GM21576 (cell line): ENCODE results near the gene KCNQ5.
"Not testable (repeated sequence)": the region's sequence is repeated elsewhere in the genome, so short reads cannot be mapped to it uniquely, and the experiment has no call there.

Experiments
- ATAC-seq: cut with Tn5 transposase; IDR thresholded peaks from one replicate; pipeline ENCODE4 v1.9.1; 2021; ENCODE audit warnings: mild to moderate bottlenecking, moderate library complexity; ENCODE audit not compliant: unreplicated experiment

The KCNQ5 gene

GRCh38 chr6:72984189-72984831 lies 362.4 kb downstream of the KCNQ5 start:
- ATAC-seq: not testable (repeated sequence)

- ATAC-seq: no peak
Observed at GRCh38 chr6:72984981-72985665, 363.3 kb downstream of the KCNQ5 start.

DNA sequence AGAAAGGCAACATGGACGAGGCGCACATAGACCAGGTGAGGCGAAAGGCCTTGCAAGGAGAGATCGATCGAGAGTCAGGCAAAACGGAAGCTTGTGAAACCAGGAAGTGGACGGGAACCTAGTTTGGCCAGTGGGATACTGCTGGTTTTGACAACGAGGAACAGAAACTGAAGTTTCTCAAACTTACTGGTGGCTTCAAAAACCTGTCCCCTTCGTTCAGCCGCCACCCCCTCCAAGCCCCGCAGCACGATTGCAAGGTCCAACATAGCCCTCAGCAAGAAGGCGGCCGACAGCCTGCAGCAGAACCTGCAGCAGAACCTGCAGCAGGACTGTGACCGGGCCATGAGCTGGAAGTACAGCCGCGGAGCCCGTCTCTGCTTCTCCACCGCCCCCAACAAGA lies 365.4 kb downstream of the KCNQ5 start:
- no peak for ATAC-seq

- no peak for ATAC-seq
Observed at GRCh38 chr6:72999995-73000394, 378.1 kb downstream of the KCNQ5 start.

DNA sequence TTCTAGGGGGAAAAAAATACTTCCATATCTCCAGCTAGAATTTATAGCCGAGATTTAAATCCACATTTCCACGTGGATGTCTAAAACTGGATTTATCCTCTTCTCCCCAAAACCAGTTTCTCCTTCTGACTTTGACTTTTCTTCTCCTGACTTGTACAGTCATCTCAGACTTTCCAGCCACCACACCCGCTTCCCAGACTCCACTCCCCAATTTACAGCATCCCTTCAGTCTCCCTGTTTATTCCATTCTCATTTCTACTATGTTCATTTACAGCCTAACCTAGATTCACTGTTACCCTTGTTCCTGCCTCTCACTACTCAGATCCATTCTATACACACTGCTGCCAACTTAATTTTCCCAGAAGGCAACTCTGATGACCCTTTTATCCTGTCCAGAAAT lies 378.6 kb downstream of the KCNQ5 start:
- no peak for ATAC-seq

GRCh38 chr6:73002588-73002987 lies 380.7 kb downstream of the KCNQ5 start:
- ATAC-seq: no peak

GRCh38 chr6:73003302-73003701 lies 381.4 kb downstream of the KCNQ5 start:
- no peak for ATAC-seq

DNA sequence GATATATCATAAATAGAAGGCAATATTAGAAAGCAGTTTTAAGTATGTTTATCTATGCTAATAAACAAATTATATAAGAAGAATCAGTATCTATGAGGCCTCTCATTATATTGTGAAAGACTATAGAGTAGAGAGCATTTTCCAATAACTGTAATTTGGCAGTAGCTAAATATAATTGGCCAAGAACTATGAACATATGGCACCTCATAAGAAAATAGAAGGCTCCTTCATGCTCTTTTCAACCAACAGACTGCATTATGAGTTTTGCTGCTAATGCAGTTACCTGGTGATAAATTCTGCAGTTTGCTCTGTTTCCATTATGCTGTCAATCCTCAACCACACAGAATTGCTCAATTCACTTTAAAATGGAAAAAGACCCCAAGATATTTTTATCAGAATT lies 382.4 kb downstream of the KCNQ5 start:
- no peak for ATAC-seq

DNA sequence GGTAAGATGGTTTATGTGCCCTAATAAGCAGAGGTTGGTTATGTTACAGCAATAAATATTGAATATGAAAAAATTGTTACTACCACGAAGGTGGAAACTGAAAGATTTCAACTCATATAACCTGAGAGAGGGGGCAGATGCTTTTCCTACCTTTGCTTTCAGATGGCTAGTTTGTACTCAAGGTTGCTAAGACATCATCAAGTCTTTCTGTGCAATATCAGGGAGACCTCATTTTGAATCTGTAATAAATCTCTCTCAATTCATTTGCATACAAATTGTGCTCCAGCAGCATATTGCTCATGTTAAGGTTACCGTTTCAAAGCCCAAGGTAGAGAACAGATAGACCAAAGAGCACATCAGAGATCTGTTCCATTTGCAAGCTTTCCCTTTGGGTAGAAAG lies 383.0 kb downstream of the KCNQ5 start:
- ATAC-seq: no peak

DNA sequence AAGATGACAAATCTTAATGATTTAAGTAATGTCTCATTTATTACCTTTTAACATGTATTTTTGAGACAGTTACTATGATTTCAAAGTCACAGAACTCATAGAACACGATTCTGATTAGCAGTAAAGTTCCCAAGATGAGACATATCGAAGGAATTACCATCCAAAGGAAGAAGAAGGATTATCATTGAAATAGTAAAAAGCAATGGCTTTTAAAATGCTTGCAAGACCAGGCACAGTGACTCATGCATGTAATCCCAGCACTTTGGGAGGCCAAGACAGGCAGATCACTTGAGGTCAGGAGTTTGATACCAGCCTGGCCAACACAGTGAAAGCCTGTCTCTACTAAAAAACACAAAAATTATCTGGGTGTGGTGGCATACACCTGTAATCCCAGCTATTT lies 384.3 kb downstream of the KCNQ5 start:
- no peak for ATAC-seq

- ATAC-seq: no peak
Observed at GRCh38 chr6:73011945-73012344, 390.1 kb downstream of the KCNQ5 start.

GRCh38 chr6:73017476-73017875 lies 395.6 kb downstream of the KCNQ5 start:
- ATAC-seq: no peak

DNA sequence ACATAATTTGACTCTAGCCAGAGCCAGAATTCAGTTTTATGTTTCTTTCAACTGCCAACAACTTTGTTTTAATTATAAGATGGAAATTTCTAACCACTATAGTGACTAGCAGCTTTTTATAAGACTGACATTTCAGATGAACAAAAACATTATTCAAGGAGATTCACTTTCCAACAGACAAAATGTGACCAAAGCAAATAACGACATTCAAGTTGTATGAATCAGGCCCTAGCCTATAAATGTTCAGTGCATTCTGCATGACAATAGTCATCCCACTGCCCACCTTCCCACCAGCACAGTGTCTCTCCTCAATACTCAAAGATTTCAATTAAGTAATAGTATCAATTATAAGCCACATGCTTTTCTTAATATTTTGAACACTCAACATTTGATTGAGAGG lies 402.7 kb downstream of the KCNQ5 start:
- no peak for ATAC-seq

DNA sequence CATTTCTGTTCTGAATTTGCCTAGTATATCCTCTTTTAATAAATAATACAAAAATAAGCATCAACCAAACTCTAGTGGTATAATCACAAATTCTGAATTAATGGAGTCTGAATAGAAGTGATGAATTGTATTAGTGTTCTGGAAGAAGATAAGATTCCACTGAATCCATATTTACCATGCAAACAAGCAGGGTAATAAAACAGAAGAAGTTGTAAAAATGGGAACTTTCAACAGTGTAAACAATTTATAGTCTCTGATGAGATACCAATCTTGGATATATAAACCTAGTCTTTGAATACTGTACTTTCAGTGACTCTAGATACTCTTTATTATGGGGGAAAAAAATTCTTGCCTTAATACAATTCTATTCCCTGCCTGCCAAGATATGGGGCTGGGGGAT lies 405.8 kb downstream of the KCNQ5 start:
- no peak for ATAC-seq

GRCh38 chr6:73028124-73028766 lies 406.4 kb downstream of the KCNQ5 start:
- no peak for ATAC-seq

DNA sequence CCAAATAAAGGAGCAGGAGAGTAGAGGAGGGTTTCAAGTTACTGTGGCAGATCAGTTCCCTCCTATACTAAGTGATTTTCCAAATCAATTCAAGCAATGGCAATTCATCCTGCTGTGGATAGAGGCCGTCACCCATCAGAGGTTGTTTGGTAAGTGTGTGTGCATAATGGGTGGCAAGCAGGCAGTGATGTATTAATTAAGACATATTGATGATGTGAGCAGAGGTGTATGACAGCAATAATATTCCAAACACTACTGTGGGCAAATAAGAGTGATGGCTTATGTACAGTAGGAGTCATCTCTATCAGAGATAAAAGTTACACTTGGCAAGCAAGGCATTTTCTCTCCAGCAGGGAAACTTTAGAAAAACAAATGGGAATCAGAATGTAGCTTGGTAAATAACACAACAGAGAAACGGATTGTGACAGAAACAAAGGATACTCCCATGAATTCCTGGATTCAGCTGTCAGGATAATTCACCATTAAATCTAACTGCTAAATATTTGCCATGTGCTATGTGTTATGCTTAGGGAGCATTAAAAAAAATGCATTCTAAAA lies 407.1 kb downstream of the KCNQ5 start:
- no peak for ATAC-seq

GRCh38 chr6:73030257-73030656 lies 408.4 kb downstream of the KCNQ5 start:
- ATAC-seq: peak; percentile 89

GRCh38 chr6:73030791-73031782 lies 409.2 kb downstream of the KCNQ5 start:
- peak; percentile 13 for ATAC-seq

DNA sequence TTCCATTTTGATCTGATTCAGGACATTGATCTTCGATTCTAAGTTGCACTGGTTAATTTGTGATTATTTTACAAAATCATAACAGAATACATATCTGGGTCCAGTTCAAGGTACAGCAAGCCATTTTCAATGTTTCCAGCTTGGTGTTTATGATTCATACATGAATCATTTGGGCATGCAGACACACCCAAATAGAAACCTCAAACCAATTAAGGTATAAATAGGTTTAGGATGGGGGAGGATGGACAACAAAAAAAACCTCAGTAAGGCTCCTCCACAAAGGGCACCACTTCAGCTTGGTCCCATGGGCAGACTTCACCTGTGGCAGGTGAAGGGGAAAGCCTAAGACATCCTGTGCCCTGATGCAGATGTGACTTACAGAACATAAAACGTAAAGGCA lies 410.7 kb downstream of the KCNQ5 start:
- no peak for ATAC-seq

GRCh38 chr6:73036689-73037088 lies 414.8 kb downstream of the KCNQ5 start:
- no peak for ATAC-seq

GRCh38 chr6:73041051-73041450 lies 419.2 kb downstream of the KCNQ5 start:
- no peak for ATAC-seq
